ENCODE data around the gene CPA5. TPM values are rescaled to one million over a fixed set of nuclear protein-coding genes. Genes with fewer than 3 reads are reported as not detected.

The CPA5 gene
- total RNA-seq, 1 experiment from 2014 or later, result not detected

DNA sequence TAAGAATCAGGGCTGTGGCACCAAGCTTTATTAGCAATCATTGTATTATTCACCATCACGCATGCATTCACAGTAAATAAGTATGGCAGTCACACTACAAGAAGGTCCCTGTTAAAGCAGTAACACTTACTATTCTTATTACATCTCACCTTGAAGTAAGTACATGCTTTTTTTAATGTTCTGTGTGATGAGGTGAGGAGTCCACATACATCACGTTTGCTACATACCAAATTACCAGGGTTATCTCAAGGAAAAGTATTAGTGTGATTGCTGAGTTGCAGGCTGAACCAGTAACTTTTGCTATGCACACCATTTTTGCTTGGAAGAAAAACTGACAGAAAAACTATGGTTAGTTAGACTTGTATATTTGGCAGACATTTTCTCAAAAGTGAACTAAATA is 60.4 kb downstream of the CPA5 start (continued):
- TF ChIP-seq, protein P1, sequence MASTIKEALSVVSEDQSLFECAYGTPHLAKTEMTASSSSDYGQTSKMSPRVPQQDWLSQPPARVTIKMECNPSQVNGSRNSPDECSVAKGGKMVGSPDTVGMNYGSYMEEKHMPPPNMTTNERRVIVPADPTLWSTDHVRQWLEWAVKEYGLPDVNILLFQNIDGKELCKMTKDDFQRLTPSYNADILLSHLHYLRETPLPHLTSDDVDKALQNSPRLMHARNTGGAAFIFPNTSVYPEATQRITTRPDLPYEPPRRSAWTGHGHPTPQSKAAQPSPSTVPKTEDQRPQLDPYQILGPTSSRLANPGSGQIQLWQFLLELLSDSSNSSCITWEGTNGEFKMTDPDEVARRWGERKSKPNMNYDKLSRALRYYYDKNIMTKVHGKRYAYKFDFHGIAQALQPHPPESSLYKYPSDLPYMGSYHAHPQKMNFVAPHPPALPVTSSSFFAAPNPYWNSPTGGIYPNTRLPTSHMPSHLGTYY (CRISPR knock-in tag; IDR thresholded peaks at IDR 0.05), result no peak
- TF ChIP-seq ZNF263 (CRISPR knock-in tag; IDR thresholded peaks at IDR 0.05; ENCODE audit: low read depth), result no peak
- TF ChIP-seq OVOL2 (CRISPR knock-in tag; IDR thresholded peaks at IDR 0.05; ENCODE audit: borderline replicate concordance), result no peak
- no peak for TF ChIP-seq ATF1 (CRISPR knock-in tag; IDR thresholded peaks at IDR 0.05)
- TF ChIP-seq, protein P2, sequence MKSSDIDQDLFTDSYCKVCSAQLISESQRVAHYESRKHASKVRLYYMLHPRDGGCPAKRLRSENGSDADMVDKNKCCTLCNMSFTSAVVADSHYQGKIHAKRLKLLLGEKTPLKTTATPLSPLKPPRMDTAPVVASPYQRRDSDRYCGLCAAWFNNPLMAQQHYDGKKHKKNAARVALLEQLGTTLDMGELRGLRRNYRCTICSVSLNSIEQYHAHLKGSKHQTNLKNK (CRISPR knock-in tag; IDR thresholded peaks at IDR 0.05), result no peak

DNA sequence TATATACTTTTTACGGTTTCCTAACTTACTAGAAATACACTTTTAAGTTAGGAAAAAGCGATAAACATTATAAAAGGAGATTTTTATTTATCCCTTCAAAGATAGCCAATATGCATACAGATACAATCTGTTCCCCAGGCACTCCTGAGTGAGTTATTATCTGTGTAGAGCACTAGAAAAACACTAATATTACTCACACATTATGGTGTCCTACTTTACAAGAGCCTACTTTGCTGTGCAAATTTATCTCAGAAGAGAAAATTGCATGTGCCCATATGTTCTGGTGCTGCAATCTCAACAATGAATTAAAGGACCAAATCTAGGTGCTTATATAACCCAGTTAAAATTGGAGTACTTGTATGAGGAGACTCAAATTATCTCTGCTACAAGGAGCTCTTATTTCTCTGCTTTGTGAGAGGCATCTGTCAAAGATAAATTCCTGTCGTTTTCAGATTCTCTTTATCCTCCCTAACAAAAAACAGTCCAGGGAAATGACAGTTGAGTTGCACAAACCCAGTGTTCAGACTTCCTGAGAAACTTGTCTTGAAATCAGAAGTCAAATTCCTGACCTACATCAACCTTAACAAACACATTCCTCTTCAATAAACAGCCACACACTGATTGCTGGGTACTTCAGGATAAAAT is 64.6 kb downstream of the CPA5 start:
- ChIA-PET CTCF (no interaction called here), POLR2A (no interaction called here)
- H3K4me1 Mint-ChIP-seq, result no peaks in the 10 kb centered on the region
- no peaks in the 10 kb centered on the region for H3K27me3 Mint-ChIP-seq (ENCODE audit: low read depth)
- H3K9me3 Mint-ChIP-seq, result no peaks in the 10 kb centered on the region
- no peak overlapping the region for H3K27ac Mint-ChIP-seq
- TF ChIP-seq, protein P3, sequence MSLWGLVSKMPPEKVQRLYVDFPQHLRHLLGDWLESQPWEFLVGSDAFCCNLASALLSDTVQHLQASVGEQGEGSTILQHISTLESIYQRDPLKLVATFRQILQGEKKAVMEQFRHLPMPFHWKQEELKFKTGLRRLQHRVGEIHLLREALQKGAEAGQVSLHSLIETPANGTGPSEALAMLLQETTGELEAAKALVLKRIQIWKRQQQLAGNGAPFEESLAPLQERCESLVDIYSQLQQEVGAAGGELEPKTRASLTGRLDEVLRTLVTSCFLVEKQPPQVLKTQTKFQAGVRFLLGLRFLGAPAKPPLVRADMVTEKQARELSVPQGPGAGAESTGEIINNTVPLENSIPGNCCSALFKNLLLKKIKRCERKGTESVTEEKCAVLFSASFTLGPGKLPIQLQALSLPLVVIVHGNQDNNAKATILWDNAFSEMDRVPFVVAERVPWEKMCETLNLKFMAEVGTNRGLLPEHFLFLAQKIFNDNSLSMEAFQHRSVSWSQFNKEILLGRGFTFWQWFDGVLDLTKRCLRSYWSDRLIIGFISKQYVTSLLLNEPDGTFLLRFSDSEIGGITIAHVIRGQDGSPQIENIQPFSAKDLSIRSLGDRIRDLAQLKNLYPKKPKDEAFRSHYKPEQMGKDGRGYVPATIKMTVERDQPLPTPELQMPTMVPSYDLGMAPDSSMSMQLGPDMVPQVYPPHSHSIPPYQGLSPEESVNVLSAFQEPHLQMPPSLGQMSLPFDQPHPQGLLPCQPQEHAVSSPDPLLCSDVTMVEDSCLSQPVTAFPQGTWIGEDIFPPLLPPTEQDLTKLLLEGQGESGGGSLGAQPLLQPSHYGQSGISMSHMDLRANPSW (CRISPR knock-in tag; conservative IDR thresholded peaks at IDR 0.05; ENCODE audit: low read depth), result no peak
- TF ChIP-seq, protein P4, sequence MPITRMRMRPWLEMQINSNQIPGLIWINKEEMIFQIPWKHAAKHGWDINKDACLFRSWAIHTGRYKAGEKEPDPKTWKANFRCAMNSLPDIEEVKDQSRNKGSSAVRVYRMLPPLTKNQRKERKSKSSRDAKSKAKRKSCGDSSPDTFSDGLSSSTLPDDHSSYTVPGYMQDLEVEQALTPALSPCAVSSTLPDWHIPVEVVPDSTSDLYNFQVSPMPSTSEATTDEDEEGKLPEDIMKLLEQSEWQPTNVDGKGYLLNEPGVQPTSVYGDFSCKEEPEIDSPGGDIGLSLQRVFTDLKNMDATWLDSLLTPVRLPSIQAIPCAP (CRISPR knock-in tag; IDR thresholded peaks at IDR 0.05), result no peak
- no peak for TF ChIP-seq ETV6 (CRISPR knock-in tag; IDR thresholded peaks at IDR 0.05)
- no peak for TF ChIP-seq ESRRA (CRISPR knock-in tag; IDR thresholded peaks at IDR 0.05; ENCODE audit: borderline replicate concordance)
- TF ChIP-seq EMX1 (CRISPR knock-in tag; IDR thresholded peaks at IDR 0.05), result no peak
- TF ChIP-seq AR (CRISPR knock-in tag; IDR thresholded peaks at IDR 0.05), result no peak
- no peak for TF ChIP-seq ELF4 (CRISPR knock-in tag; IDR thresholded peaks at IDR 0.05; ENCODE audit: low read depth)
- TF ChIP-seq MXD4 (CRISPR knock-in tag; IDR thresholded peaks at IDR 0.05; ENCODE audit: borderline replicate concordance), result no peak
- no peak for TF ChIP-seq ZNF317 (CRISPR knock-in tag; IDR thresholded peaks at IDR 0.05; ENCODE audit: borderline replicate concordance, low read depth)
- TF ChIP-seq ZSCAN18 (CRISPR knock-in tag; IDR thresholded peaks at IDR 0.05), result no peak
- no peak for TF ChIP-seq JUN (CRISPR knock-in tag; IDR thresholded peaks at IDR 0.05)
- TF ChIP-seq FOXP1 (CRISPR knock-in tag; IDR thresholded peaks at IDR 0.05; ENCODE audit: borderline replicate concordance), result no peak
- no peak for TF ChIP-seq FOXK1 (CRISPR knock-in tag; IDR thresholded peaks at IDR 0.05)
- no peak overlapping the region for H3K4me3 Mint-ChIP-seq
- ATAC-seq (no peak), DNase-seq (ENCODE audit: low spot score) (no peak)
- no peaks in the 10 kb centered on the region for H3K36me3 Mint-ChIP-seq
